ENCODE measurements around the gene STUM. TPM values are rescaled to one million over a fixed set of nuclear protein-coding genes. Genes with fewer than 3 reads are reported as not detected.

STUM gene
- total RNA-seq, 1 experiment from 2014 or later, result 0.14 TPM

DNA sequence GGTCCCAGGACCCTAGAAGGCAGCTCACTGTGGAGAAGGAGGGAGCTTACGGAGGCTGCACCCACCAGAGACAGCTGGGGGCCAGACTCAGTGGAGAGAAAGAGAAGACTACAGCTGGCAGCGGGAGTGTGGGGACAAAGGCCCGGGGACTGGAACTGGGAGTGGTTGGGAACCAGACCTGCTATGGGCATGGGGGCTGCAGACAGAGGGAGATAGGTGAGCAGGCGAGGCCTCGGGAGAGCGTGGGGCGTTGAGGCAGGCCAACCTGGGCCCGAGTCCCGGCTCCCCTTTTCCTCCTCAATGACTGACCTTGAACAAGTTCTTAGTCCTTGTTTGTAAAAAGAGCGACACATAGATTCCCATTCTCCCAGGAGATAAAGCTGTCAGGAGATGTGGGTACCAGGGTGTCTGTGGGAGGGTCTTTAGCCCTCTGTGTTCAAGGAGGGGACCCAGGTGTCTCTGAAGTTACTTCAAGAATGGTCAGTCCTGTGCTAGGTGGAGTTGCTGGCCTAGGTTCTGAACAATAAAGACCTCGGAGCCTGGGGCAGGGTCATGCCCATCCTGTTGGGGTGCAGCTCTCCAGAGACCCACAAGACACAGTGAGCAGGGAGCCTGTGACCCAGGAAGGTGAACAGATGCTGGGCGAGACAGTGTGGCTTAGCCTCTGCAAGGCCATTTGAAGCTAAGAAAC is 102.6 kb downstream of the STUM start:
- Histone ChIP-seq H3K27me3 (ENCODE audit: control insufficient read depth, insufficient read depth, low read length) (no peaks in the 10 kb centered on the region), H3K36me3 (replicated peaks; ENCODE audit: control insufficient read depth, insufficient read depth, low read length) (no peaks in the 10 kb centered on the region), H3K4me3 (ENCODE audit: insufficient read depth, low read depth, low read length) (no peak overlapping the region)
- DNase-seq, result no peak

DNA sequence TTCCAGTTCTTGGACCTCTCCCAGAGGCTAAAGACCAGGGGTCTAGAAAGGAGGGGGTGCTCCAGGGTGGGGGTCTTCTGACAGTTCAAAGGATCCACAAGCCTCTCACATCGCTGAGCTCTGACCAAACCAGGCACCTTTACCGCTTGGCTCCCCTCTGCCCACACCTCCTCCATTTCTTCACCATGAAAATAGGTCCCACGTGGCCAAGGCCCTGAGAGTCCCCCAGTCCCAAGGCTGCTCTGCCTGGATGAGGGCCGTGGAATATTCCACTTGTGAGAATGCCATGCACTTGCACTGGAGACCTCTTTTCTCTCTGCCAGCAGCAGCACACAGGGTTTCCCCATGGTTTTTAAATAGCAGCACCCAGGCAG is 103.2 kb downstream of the STUM start:
- no peaks in the 10 kb centered on the region for H3K36me3 ChIP-seq (replicated peaks; ENCODE audit: control insufficient read depth, insufficient read depth, low read length)
- no peak for DNase-seq
- no peaks in the 10 kb centered on the region for H3K27me3 ChIP-seq (ENCODE audit: control insufficient read depth, insufficient read depth, low read length)
- no peak overlapping the region for H3K4me3 ChIP-seq (ENCODE audit: insufficient read depth, low read depth, low read length)

DNA sequence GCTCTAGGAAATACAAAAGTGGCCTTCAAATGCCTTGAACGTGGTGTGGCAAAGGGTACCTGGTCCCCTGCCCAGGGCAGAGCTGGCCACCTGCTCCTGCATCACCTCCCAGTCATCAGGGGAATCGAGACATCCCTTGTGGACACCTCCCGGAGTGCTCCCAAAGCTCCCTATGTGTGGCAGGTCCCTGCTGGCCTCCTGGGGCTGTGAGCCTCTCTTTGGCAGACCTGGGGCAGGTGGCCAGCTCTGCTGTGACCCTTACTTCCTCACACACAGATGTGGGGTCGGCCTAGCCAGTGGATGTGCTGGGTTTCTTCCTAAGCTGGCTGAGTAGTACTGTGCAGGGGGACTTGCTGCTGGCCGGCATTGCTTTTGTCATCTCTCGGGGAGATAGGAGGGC is 104.0 kb downstream of the STUM start:
- Histone ChIP-seq H3K27me3 (ENCODE audit: control insufficient read depth, insufficient read depth, low read length) (no peaks in the 10 kb centered on the region), H3K36me3 (replicated peaks; ENCODE audit: control insufficient read depth, insufficient read depth, low read length) (no peaks in the 10 kb centered on the region), H3K4me3 (ENCODE audit: insufficient read depth, low read depth, low read length) (no peak overlapping the region)
- DNase-seq, result no peak

DNA sequence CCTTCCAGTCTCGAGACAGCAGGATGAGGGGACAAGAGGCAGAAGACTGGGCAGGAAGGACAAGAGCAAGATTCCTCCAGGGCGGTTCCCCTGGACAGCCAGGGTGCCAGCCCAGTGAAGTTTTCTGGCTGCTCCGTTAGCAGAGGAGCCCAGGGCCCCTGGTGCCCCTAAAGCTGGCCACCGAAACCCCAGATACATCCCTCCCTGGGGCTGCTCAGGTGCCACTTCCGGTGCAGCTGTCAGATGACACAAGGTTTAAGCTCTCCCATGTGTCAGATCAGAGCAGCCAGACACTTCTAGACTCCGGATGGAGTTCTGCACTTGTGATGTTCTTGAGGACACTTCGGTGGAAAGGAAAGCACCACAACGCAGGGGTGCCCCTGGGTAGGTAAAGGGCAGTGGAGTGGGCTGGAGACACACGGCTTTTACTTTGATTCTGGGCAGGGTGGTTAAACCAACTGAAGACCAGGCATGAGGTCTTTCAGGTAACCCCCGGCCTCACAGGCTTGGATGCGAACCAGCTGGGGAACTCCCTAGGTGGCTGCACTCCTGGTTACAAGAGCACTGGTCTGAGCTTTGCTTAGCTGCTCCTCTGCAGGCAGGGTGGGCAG is 104.9 kb downstream of the STUM start:
- H3K4me3 ChIP-seq (ENCODE audit: insufficient read depth, low read depth, low read length), result no peak overlapping the region
- H3K27me3 ChIP-seq (ENCODE audit: control insufficient read depth, insufficient read depth, low read length), result no peaks in the 10 kb centered on the region
- no peak for DNase-seq
- no peaks in the 10 kb centered on the region for H3K36me3 ChIP-seq (replicated peaks; ENCODE audit: control insufficient read depth, insufficient read depth, low read length)

DNA sequence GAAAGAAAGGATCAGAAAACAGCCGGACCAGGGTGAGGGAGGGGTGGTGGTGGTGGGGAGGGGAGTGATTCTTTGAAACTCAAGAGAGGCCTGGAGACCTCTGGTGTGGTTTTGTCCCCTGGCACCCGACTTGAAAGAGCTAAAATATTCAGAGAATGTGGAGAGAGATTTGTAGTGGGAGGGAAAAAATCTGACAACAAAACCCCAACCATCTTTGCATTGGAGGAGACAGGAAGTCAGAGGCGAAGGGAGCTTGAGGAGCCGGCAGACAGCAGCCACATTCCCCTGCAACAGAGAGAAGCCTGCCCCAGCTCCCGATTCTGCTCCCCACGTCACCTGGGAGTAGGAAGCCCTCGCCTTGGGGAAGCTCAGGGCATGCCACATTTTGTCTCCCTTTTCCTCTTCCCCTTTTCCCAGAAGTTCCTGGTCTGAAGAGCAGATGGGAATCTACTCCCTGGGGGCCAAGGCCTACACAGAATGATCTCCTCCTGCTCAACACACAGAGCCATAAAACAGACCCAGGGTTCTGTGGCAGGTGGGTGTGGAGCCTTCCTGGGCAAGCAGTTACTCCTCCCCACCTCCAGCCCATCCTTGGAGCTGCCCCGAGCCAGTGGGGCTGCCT is 105.6 kb downstream of the STUM start:
- H3K4me3 ChIP-seq (ENCODE audit: insufficient read depth, low read depth, low read length), result no peak overlapping the region
- peak; percentile 74 for DNase-seq
- H3K27me3 ChIP-seq (ENCODE audit: control insufficient read depth, insufficient read depth, low read length), result no peaks in the 10 kb centered on the region
- no peaks in the 10 kb centered on the region for H3K36me3 ChIP-seq (replicated peaks; ENCODE audit: control insufficient read depth, insufficient read depth, low read length)

DNA sequence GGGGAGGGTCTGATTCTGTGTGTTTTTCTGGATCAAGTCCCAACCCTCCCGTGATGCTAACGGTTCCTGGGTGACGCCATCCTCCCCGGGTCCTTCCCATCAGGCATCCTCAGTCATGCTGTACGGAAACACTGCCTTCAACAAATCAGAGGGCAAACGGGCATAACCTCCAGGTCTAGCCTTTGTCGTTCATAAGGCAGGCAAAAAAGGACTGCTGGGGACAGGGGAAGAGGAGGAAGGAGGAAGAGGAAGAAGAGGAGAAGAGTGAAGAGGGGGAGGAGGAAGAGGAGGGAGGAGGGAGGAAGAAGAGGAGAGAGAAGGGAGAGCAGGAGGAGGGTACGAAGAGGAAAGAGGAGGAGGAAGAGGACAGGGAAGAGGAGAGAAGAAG is 106.1 kb downstream of the STUM start:
- Histone ChIP-seq H3K4me3 (ENCODE audit: insufficient read depth, low read depth, low read length) (no peak overlapping the region), H3K27me3 (ENCODE audit: control insufficient read depth, insufficient read depth, low read length) (no peaks in the 10 kb centered on the region), H3K36me3 (replicated peaks; ENCODE audit: control insufficient read depth, insufficient read depth, low read length) (no peaks in the 10 kb centered on the region)
- no peak for DNase-seq

DNA sequence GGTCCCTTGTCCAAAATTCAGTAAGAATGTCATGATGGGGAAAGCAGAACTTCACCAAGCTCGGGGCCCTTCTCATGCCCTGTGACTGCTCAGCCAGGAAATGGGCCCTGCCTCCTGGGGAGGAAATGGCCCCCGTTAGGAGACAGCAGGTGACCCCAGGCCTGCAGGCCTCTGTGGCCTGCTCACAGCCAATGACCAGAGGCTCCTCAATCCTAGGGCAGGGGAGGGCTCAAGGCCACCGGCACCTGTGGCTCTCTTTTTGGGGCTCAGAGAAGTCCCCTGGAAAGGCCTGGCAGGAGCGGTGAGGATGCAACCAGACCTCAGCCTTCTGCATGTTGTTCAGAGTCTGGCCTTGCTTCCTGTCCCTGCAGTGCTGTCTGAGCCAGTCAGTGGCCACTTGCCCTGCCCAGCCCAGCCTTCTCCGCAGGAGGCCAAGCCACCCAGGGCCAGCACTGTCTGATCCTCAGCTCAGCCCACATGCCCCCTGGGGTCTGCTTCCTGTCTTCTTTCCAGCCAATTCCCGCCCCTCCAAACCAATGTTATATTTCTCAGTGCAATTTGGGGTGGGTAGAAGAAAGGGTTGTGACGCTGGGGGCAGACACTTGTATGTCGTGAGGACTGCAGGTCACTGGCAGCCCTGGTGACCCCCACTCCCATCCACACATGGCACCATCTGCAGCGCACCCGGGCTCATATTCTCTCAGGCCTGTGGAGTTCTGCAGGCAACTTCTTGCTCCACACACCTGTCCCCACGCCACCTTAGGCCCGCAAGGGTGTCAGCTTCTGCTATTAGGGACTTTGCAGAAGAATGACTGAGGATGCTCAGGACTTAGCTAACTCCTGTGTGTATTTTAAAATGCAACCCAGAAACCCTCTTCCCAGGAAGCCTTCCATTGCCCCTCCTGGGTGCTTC is 106.9 kb downstream of the STUM start:
- DNase-seq, result peak; percentile 57
- no peak overlapping the region for H3K4me3 ChIP-seq (ENCODE audit: insufficient read depth, low read depth, low read length)
- no peaks in the 10 kb centered on the region for H3K27me3 ChIP-seq (ENCODE audit: control insufficient read depth, insufficient read depth, low read length)
- no peaks in the 10 kb centered on the region for H3K36me3 ChIP-seq (replicated peaks; ENCODE audit: control insufficient read depth, insufficient read depth, low read length)

DNA sequence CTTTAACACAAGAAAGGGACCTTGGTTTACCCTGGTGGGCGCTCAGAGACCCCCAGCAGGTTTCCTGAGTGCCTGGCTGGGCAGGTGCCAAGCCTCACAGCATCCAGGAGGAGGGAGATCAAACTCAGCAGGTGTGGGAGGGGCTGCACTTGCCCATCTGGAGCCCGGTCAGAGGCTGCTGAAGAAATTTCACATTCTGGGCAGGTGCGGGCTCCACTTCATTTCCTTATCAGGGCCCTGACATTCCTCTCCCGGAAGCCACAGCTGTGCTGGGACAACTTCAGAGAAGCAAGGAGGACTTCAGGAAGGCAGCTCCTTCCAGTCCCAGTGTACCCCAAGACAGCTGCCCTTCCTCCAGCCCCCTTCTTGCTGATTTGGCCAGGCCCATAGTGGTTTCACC is 107.6 kb downstream of the STUM start:
- Histone ChIP-seq H3K36me3 (replicated peaks; ENCODE audit: control insufficient read depth, insufficient read depth, low read length) (no peaks in the 10 kb centered on the region), H3K4me3 (ENCODE audit: insufficient read depth, low read depth, low read length) (no peak overlapping the region), H3K27me3 (ENCODE audit: control insufficient read depth, insufficient read depth, low read length) (no peaks in the 10 kb centered on the region)
- peak; percentile 61 for DNase-seq

DNA sequence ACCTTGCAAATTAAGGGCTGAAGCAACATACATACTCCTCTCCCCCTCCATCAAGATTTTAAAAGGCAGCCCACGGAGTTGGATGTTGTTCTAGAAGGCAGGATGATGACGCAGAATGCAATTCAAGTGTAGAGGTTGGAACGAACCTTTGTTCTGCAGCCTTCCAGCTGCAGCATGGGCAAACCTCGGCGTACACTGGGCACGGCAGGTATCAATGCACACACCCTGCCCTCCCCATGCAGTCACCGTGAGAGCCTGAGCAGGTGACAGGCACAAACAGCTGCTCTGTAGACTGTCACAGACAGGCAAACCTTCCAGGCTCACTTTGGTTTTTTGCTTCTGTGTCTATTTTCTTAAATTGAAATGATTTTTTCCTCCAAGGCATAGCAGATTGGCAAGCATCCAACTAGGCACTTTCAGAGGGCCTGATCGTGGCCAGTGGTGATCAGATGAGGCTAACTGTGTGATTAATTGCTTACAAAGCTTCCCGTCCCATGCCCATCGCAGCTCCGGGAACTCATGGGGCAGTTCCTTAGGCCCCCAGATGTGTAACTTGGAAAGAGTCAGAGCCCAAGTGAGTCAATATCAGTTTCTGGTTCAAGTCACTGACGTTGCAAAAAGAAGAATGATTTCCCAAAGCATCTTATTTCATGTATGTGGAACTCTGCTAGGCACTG is 108.2 kb downstream of the STUM start:
- Histone ChIP-seq H3K4me3 (ENCODE audit: insufficient read depth, low read depth, low read length) (no peak overlapping the region), H3K27me3 (ENCODE audit: control insufficient read depth, insufficient read depth, low read length) (no peaks in the 10 kb centered on the region), H3K36me3 (replicated peaks; ENCODE audit: control insufficient read depth, insufficient read depth, low read length) (no peaks in the 10 kb centered on the region)
- no peak for DNase-seq

DNA sequence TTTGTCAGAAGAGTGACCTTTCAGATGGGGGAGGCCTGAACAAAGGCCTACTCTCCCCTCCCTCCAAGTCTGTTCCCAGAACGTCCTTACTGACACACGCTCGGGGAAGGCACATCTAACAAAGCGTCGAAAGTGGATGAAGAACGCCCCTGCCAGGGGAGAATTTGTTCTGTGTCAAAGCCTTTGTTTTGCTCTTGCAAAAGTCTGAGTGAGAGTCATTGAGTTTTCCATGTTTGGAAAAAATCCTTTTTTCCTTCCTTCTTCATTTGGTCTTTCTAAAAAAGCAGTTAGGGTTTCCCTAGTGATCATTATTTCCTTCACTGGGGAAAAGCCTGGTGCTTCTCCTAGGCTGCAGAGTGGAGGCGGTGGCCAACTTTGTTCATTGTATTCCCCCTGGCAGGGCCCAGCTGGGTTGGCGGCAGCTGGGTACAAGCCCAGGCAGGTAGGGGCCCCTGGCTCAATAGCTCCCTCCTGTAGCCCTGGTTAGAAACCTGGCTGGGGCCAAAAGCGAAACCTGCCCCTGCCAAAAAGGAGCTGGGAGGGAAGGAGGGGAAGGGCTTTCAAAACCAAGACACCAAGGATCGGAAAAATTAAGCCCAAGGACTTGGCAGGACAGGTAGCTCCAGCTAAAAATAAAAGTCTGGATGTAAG is 109.5 kb downstream of the STUM start:
- Histone ChIP-seq H3K27me3 (ENCODE audit: control insufficient read depth, insufficient read depth, low read length) (no peaks in the 10 kb centered on the region), H3K4me3 (ENCODE audit: insufficient read depth, low read depth, low read length) (no peak overlapping the region), H3K36me3 (replicated peaks; ENCODE audit: control insufficient read depth, insufficient read depth, low read length) (no peaks in the 10 kb centered on the region)
- peak; percentile 52 for DNase-seq

DNA sequence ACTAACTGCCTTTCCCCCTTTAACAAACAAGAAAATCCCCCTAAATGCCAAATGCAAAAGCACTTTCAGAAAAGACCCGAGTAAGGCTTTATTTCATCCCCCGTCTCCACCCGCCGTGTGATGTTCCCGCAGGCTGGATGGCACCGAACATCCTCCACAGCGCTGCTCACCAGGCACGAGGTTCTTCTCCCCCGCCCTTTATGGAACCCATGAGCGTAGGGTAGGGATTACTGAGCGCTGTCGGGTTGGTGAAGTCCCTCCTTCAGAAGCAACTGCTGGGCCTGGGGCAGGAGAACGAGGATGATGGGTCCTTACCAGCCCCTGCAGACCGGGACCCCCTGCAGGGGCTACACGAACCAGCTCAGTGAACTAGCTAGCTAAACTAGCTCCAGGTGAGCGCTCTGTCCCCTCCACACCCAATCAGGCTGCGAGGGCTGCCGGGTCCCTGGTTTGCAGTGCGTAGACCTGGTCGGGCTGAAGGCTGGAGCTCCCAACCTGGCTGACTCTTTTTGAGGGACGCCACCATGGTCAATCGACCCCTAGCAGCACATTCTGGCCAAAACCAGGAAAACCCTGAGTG is 110.1 kb downstream of the STUM start:
- Histone ChIP-seq H3K4me3 (ENCODE audit: insufficient read depth, low read depth, low read length) (no peak overlapping the region), H3K27me3 (ENCODE audit: control insufficient read depth, insufficient read depth, low read length) (no peaks in the 10 kb centered on the region), H3K36me3 (replicated peaks; ENCODE audit: control insufficient read depth, insufficient read depth, low read length) (no peaks in the 10 kb centered on the region)
- no peak for DNase-seq
